ENCODE data around the gene OR7G2. TPM values are rescaled to one million over a fixed set of nuclear protein-coding genes. Genes with fewer than 3 reads are reported as not detected.

Gene OR7G2
- polyA plus RNA-seq, 2 of the 4 experiments (the other 2 are of a cell fraction): not detected

DNA sequence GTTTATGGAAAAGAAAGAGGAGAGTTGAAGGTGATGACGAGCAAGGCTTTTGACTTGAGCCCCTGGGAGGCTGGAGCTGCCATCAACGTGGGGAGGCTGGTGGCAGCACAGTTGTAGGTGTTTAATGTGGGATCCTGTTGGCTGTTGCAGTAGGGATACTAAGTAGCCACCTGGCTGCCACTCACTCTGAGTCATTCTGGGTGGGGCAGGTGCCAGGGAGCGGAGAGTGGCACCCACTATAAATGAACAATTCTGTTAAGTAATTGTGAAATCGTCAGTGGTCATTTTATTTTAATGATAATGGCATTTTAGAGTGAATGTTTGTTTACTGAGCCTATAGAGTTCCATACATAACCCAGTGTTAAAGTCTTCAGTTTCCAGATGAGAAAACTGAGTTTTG is 42.7 kb upstream of the OR7G2 start (continued):
- TF ChIP-seq CBX8 (IDR thresholded peaks at IDR 0.05) (no peak), FOSB (CRISPR knock-in tag; IDR thresholded peaks at IDR 0.05) (no peak), SMC3 (IDR thresholded peaks at IDR 0.05) (no peak)
- TF ChIP-seq, protein P1, sequence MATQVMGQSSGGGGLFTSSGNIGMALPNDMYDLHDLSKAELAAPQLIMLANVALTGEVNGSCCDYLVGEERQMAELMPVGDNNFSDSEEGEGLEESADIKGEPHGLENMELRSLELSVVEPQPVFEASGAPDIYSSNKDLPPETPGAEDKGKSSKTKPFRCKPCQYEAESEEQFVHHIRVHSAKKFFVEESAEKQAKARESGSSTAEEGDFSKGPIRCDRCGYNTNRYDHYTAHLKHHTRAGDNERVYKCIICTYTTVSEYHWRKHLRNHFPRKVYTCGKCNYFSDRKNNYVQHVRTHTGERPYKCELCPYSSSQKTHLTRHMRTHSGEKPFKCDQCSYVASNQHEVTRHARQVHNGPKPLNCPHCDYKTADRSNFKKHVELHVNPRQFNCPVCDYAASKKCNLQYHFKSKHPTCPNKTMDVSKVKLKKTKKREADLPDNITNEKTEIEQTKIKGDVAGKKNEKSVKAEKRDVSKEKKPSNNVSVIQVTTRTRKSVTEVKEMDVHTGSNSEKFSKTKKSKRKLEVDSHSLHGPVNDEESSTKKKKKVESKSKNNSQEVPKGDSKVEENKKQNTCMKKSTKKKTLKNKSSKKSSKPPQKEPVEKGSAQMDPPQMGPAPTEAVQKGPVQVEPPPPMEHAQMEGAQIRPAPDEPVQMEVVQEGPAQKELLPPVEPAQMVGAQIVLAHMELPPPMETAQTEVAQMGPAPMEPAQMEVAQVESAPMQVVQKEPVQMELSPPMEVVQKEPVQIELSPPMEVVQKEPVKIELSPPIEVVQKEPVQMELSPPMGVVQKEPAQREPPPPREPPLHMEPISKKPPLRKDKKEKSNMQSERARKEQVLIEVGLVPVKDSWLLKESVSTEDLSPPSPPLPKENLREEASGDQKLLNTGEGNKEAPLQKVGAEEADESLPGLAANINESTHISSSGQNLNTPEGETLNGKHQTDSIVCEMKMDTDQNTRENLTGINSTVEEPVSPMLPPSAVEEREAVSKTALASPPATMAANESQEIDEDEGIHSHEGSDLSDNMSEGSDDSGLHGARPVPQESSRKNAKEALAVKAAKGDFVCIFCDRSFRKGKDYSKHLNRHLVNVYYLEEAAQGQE (IDR thresholded peaks at IDR 0.05): no peak

DNA sequence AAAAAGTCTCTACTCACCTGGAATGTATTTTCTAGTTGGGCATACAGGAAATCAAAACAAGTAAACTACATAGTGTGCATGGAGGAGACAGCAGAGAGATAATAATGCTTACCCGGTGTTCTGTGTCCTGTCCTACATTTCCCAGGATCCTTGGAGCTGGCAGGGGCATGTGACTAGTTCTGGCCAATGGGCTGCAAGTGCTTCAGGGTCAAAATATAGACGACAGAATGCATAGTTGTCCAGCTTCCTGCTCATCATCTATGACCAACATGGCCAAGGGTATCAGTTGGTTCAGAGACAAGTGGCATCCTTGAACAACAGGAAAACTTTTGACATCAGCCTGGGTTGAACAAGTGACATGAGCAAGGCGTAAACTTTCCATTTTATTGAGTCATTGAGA is 41.4 kb upstream of the OR7G2 start:
- ATAC-seq (no peak), FAIRE-seq (no peak), DNase-seq (ENCODE audit: low read depth in 1 of 2, low spot score in 1 of 2) (no peak)
- WGBS (ENCODE audit: missing lambda C conversion rate): 90% methylated on average over 3 of the region's 3 CpGs
- ChIA-PET POLR2A (no interaction called here), CTCF (interaction anchor here (0.5 kb wide), 1 partner anchor 655 kb away, joined by 4 read pairs; no protein-coding TSS in a partner anchor)
- Histone ChIP-seq H3K4me3 (no peak overlapping the region), H3K4me1 (no peaks in the 10 kb centered on the region), H3K4me2 (no peak overlapping the region), H3K27ac (no peak overlapping the region), H3K9me3 (peaks cover 89% of the 10 kb centered on the region)
- no peak for TF ChIP-seq ZFP36 (IDR thresholded peaks at IDR 0.05; ENCODE audit: borderline replicate concordance, partially characterized antibody)
- TF ChIP-seq EHMT2 (IDR thresholded peaks at IDR 0.05; ENCODE audit: low read depth): no peak
- no peak for TF ChIP-seq FOSB (CRISPR knock-in tag; IDR thresholded peaks at IDR 0.05)
- TF ChIP-seq ESRRA (IDR thresholded peaks at IDR 0.05; ENCODE audit: borderline replicate concordance, low read length): no peak
- no peak for TF ChIP-seq RAD21 (conservative IDR thresholded peaks at IDR 0.05 in 1 of 2, IDR thresholded peaks at IDR 0.05 in 1 of 2)
- no peak for TF ChIP-seq EP300 (IDR thresholded peaks at IDR 0.05)
- no peak for TF ChIP-seq POLR2AphosphoS2 (conservative IDR thresholded peaks at IDR 0.05; ENCODE audit: low read length)
- TF ChIP-seq ZNF302 (CRISPR knock-in tag; IDR thresholded peaks at IDR 0.05): no peak
- no peak for TF ChIP-seq TFCP2L1 (CRISPR knock-in tag; IDR thresholded peaks at IDR 0.05)
- no peak for TF ChIP-seq CEBPB (IDR thresholded peaks at IDR 0.05)
- TF ChIP-seq BHLHE40 (IDR thresholded peaks at IDR 0.05; ENCODE audit: low read depth, low read length): no peak
- TF ChIP-seq, protein P2, sequence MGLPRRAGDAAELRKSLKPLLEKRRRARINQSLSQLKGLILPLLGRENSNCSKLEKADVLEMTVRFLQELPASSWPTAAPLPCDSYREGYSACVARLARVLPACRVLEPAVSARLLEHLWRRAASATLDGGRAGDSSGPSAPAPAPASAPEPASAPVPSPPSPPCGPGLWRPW (IDR thresholded peaks at IDR 0.05): no peak
- no peak for TF ChIP-seq SMC3 (IDR thresholded peaks at IDR 0.05)
- no peak for TF ChIP-seq NPAS2 (CRISPR knock-in tag; IDR thresholded peaks at IDR 0.05; ENCODE audit: borderline replicate concordance)
- TF ChIP-seq CBX2 (IDR thresholded peaks at IDR 0.05; ENCODE audit: borderline replicate concordance, low read depth): no peak
- TF ChIP-seq NR3C1 (IDR thresholded peaks at IDR 0.05): no peak
- TF ChIP-seq CHD2 (IDR thresholded peaks at IDR 0.05; ENCODE audit: low read length, partially characterized antibody): no peak

DNA sequence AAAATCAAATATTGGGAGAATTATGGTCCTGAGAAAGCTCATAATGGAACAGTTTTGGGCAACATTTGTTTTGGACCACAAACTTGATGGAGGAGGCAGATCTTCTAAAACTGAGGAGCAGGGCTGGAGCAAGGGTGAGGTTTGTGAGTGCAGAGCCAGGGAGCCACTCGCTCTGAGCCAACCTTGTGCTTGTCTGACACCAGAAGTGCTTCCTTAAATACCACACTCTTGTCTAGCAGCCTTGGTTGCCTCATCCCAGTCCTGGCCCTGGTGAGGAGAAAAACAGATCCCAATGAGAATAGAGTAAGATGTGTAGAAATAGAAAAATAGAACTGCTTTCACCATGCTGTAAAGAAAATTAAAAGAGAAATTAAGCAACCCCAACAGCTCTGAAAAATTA is 39.6 kb upstream of the OR7G2 start:
- no peak overlapping the region for H3K4me2 ChIP-seq
- 92% methylated on average over 1 of the region's 1 CpG for WGBS (ENCODE audit: missing lambda C conversion rate)
- no peaks in the 10 kb centered on the region for H3K4me1 ChIP-seq
- ChIA-PET CTCF (no interaction called here), POLR2A (no interaction called here)
- no peak overlapping the region for H3K4me3 ChIP-seq
- no peak overlapping the region for H3K27ac ChIP-seq
- TF ChIP-seq RFX5 (IDR thresholded peaks at IDR 0.05) (no peak), RARB (CRISPR knock-in tag; IDR thresholded peaks at IDR 0.05) (no peak), ESRRA (IDR thresholded peaks at IDR 0.05; ENCODE audit: borderline replicate concordance, low read length) (no peak), MAZ (IDR thresholded peaks at IDR 0.05; ENCODE audit: borderline replicate concordance, low read depth, low read length) (no peak), SMC3 (IDR thresholded peaks at IDR 0.05) (no peak), HOXB5 (CRISPR knock-in tag; IDR thresholded peaks at IDR 0.05) (no peak), RAD21 (conservative IDR thresholded peaks at IDR 0.05 in 1 of 2, IDR thresholded peaks at IDR 0.05 in 1 of 2) (no peak), HDAC2 (IDR thresholded peaks at IDR 0.05) (no peak), TP53 (CRISPR knock-in tag; IDR thresholded peaks at IDR 0.05) (no peak), FOSB (CRISPR knock-in tag; IDR thresholded peaks at IDR 0.05) (no peak), TFCP2L1 (CRISPR knock-in tag; IDR thresholded peaks at IDR 0.05) (no peak), CHD2 (IDR thresholded peaks at IDR 0.05; ENCODE audit: low read length, partially characterized antibody) (no peak)
- TF ChIP-seq, protein P1 (IDR thresholded peaks at IDR 0.05): no peak
- H3K9me3 ChIP-seq: peaks cover 88% of the 10 kb centered on the region
- ATAC-seq (no peak), DNase-seq (ENCODE audit: low read depth in 1 of 2, low spot score in 1 of 2) (no peak), FAIRE-seq (no peak)
